Right ventricle myocardium inferior (tissue), 1 donor: ENCODE data around the gene DCHS1. TPM values are rescaled to one million over a fixed set of nuclear protein-coding genes. Genes with fewer than 3 reads are reported as not detected.
A peak's percentile ranks its signal among the peaks of the same experiment; 100 is the strongest.

Experiments
- ATAC-seq: fragments of 200-7000 bp; cut with Tn5 transposase; one replicate; pipeline ENCODE4 v1.9.1; 2020; ENCODE audit warnings: mild to moderate bottlenecking, moderate library complexity
- DNase-seq: peaks from one replicate; pipeline ENCODE4 v3.0.0; 2021; ENCODE audit errors: missing footprints
- intact Hi-C: fragments of 100-400 bp; cut with DNase I; formaldehyde crosslinking; loops from one replicate; pipeline ENCODE4 v1.11.0; 2022
- total RNA-seq: library from RNA; stranded (reverse); fragmentation: NEBNext Ultra II Directional; extraction: Animal tissue kit (Norgen Biotek cat#: 25700); gene quantifications from one replicate; pipeline ENCODE4 v1.2.1, GENCODE V29; 2021
- donor health status: DM: no; HTN: yes; CAD: no; lungs with severe emphysema.

DCHS1 gene
- total RNA-seq, 1 donor from 2014 or later = 10.7 TPM

DNA sequence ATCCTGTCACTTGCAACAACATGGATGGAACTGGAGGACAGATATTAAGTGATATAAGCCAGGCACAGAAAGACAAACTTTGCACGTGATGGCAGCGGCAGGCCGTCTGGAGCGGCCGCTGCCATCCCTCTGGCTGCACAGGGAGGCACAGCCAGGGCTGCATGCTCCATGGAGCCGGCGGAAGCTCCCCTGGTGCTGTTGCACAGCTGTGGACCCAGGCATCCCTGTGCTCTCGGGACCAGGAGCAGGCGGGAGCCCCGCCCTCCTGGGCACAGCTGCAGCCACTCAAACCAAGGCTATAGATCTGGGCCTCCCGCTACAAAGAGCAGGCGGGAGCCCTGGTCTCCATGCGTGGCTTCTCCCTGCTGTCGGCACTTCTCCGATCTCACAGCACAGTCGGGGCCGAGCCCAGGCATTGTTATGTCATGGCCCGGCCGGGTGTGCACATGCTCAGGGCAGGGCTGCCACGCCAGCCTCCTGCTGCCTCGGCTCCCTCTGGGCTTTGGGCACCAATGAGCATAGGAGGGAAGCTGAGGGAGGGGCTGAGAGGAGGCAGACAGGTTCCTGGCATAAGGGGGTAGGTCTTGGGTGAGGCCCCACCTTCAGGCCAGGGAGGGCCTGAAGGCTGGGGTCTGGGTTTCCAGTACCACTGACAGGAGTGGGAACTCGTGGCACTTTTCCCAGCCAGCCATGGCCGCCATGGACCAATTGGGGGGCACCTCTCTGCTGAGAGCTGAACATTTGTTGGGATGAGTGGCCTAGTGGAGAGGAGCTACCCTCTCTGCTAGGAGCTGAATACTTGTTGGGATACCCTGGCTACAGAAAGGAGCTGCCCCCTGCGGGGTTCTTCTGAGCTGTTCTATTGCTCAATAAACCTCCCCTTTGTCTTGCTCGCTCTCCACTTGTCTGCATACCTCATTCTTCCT is 68.9 kb downstream of the DCHS1 start:
- peak; percentile 82 for DNase-seq
- peak; percentile 85 for ATAC-seq
- intact Hi-C loops = no loop called here

DNA sequence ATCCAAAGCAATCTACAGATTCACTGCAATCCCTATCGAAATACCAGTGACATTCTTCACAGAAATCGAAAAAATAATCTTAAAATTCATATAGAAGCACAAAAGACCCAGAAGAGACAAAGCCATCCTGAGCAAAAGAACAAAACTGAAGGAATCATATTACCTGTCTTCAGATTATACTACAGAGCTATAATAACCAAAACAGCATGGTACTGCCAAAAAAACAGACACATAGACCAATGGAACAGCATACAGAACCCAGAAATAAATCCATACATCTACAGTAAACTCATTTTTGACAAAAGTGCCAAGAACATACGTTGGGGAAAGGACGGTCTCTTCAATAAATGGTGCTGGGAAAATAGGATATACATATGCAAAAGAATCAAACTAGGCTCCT is 71.1 kb downstream of the DCHS1 start:
- ATAC-seq (no peak), DNase-seq (no peak)
- intact Hi-C loops = no loop called here

DNA sequence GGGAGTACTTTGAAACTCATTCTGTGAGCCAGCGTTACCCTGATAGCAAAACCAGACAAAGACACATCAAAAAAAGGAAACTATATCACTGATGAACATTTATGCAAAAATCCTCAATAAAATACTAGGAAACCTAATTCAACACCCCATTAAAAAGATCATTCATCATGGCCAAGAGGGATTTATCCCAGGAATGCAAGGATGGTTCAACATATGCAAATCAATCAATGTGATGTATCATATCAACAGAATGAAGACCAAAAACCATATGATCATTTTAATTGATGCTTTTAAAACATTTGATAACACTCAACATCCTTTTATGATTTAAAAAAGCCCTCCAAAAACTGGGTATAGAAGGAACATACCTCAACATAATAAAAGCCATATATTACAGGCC is 72.0 kb downstream of the DCHS1 start:
- no peak for DNase-seq
- no peak for ATAC-seq
- intact Hi-C loops = no loop called here

DNA sequence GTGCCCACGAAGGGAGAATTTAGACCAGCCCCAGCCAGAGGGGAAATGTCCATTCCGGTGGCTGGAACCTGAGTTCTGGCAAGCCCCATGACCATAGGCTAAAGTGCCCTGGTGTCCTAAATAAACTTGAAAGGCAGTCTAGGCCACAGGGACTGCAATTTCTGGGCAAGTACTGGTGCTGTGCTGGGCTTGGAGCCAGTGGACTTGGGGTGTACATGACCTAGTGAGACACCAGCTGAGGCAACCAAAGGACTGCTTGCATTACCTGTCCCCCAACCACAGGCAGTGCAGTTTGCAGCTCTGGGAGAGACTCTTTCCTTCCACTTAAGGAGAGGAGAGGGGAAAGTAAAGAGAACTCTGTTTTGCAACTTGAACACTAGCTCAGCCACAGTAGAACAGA is 75.9 kb downstream of the DCHS1 start:
- intact Hi-C loops = no loop called here
- ATAC-seq (no peak), DNase-seq (no peak)

DNA sequence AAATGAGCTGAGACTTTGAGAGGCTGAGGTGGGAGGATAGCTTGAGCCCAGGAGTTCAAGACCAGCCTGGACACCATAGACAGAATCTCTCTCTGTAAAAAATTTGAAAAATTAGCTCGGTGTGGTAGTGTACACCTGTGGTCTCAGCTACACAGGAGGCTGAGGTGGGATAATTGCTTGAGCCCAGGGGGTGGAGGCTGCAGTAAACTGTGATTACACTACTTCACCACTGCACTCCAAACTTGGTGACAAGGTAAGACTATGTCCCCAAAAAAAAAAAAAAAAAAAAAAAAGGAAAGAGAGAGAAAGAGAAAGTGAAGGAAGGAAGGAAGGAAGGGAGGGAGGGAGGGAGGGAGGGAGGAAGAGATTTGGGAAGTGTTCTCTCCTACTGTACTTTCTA is 77.5 kb downstream of the DCHS1 start:
- ATAC-seq (no peak), DNase-seq (no peak)
- intact Hi-C loops = no loop called here

DNA sequence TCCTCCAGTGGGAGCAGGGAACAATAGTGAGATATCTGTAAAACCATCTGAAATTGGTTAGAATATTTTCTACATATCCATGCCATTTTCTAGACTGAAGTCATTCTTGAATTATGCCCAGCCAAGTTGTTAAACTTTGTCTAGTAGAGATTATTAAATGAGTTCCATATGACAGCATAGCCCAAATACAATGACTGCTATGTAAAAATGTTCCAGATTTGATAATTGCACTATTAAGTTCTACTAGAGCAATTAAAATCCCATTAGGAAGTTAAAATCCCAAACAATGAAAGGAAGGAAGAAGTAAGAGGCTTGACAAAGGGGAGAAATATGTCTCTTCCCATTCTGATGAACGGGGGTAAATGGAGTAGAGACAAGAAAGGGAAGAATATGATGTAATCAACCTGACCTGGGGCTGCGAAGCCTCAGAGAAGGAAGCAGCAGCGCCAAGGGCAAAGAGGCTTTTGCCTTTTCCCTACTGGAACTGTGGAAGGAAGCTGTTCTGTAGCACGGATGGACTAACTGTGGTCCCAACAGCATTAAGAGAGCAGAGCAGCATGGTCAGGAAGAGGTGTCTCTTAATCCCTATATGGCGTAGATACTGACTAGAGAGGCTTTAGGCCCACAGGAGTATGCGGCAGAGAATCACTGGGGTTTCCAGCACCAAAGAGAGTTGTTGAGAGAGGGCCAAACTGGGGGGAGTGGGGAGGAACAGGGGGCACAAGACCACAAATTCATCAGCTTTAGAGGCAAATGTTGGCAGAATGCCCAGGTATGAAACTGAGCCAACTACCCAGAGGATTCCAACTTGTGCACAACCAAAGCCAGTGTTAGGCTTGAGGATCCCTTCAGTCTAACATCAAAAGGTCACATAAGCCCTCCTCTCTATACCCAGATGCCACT is 78.9 kb downstream of the DCHS1 start:
- DNase-seq = no peak
- peak; percentile 73 for ATAC-seq
- intact Hi-C loops = no loop called here

DNA sequence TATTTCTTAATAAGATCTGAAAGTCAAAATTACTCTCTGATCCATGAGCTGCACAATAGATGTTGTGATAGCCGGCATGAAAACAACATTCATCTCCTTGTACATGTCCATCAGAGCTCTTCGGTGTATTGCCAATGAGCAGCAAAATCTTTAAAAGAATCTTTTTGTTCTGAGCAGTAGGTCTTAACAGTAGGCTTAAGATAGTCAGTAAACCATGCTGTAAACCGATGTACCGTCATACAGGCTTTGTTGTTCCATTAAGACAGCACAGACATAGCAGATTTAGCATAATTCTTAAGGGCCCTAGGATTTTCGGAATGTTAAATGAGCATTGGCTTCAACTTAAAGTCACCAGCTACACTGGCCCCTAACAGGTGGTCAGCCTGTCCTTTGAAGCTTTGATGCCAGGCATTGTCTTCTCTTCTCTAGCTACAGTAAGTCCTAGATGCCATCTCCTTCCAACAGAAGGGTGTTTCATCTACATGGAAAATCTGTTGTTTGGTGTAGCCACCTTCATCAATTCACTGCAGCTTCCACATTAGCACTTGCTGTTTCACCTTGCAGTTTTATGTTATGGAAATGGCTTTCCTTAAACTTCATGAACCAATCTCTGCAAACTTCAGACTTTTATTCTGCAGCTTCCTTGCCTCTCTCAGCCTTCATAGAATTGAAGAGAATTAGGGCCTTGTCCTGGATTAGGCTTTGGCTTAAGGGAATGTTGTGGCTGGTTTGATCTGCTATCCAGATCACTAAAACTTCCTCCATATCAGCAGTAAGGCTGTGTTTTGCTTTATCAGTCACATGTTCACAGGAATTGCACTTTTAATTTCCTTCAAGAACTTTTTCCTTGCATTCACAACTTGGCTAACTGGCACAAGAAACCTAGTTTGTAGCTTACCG is 80.5 kb downstream of the DCHS1 start:
- no peak for ATAC-seq
- DNase-seq = no peak
- intact Hi-C loops = no loop called here

DNA sequence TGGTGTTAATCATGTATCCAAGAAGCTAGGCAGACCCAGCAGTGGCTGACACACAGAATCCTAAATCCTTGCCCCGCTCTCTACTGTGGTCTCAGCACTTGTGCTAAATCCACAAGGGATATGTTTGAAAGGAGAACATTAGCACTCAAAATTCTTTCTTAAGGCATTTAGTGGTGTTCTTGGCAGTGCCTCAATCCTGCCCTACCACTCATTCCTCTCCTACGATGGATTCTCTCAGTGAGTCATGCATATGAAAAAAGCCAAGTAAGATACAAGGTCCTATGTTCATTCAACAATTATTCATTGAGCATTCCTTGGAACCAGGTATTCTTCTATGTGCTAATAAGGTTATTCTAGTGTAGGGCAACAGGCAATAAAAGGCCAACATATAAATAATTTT is 83.4 kb downstream of the DCHS1 start:
- DNase-seq (no peak), ATAC-seq (no peak)
- intact Hi-C loops = no loop called here

DNA sequence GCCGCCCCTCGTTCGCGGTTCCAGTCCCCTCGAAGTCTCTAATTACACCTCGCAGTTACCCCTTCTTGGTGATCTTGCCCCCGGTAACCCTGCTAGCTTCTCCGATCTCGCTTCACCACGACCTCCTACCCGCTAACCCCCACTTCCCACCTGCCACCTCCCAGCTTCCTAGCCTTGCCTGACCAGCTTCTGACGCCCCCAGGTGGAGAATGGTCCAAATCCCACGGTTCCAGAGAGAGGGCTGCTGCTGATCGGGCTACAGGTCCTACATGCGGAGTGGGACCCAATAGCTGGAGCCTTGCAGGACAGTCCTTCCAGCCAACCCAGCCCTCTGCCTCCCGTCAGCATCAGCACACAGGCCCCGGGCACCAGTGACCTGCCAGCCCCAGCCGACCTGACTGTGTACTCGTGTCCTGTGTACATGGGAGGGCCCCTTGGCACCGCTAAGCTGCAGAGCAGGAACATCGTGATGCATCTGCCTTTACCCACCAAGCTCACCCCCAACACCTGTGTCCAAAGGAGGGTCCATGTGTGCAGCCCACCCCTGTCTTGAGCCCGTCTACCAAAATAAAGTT is 84.1 kb downstream of the DCHS1 start:
- DNase-seq = no peak
- intact Hi-C loops = no loop called here
- ATAC-seq = no peak

Other genes with a start within 250 kb of the DCHS1 start
- 85.5 TPM for gene APBB1, start 236.7 kb downstream of the DCHS1 start, total RNA-seq
- gene HPX, start 214.8 kb downstream of the DCHS1 start, total RNA-seq = not detected
- gene TRIM3, start 181.9 kb downstream of the DCHS1 start, total RNA-seq = 12.5 TPM
- 15.1 TPM for gene ARFIP2, start 174.5 kb downstream of the DCHS1 start, total RNA-seq
- gene TIMM10B, start 174.3 kb downstream of the DCHS1 start, total RNA-seq = 14.1 TPM
- gene DNHD1, start 158.5 kb downstream of the DCHS1 start, total RNA-seq = 3.9 TPM
- gene RRP8, start 52.2 kb downstream of the DCHS1 start, total RNA-seq = 22.9 TPM
- 233 TPM for gene ILK, start 52.0 kb downstream of the DCHS1 start, total RNA-seq
- 90.9 TPM for gene TAF10, start 43.6 kb downstream of the DCHS1 start, total RNA-seq
- 81.5 TPM for gene TPP1, start 36.4 kb downstream of the DCHS1 start, total RNA-seq
- gene MRPL17, start 27.5 kb upstream of the DCHS1 start, total RNA-seq = 44.8 TPM
- gene OR2AG2, start 116.2 kb upstream of the DCHS1 start, total RNA-seq = not detected
- gene OR2AG1, start 127.2 kb upstream of the DCHS1 start, total RNA-seq = not detected
- not detected for gene OR6A2, start 143.9 kb upstream of the DCHS1 start, total RNA-seq
- not detected for gene OR10A5, start 189.9 kb upstream of the DCHS1 start, total RNA-seq
- gene OR10A2, start 207.2 kb upstream of the DCHS1 start, total RNA-seq = not detected
- gene OR10A4, start 220.8 kb upstream of the DCHS1 start, total RNA-seq = not detected
- gene OR2D2, start 236.7 kb upstream of the DCHS1 start, total RNA-seq = not detected